Naive thymus-derived CD8-positive, alpha-beta T cell (primary cell): ENCODE data around the gene CCL21. TPM values are rescaled to one million over a fixed set of nuclear protein-coding genes. Genes with fewer than 3 reads are reported as not detected.
A peak's percentile ranks its signal among the peaks of the same experiment; 100 is the strongest.

Source experiments
- ATAC-seq, 2 donors: fragments of 150-1000 bp; cut with Tn5 transposase in 1 of 2; sonication (Bioruptor Pico), chemical (Tn5 transposase) in 1 of 2; 1 replicate in 1 of 2; 2 replicates in 1 of 2; pipeline ENCODE4 v1.10.0; 2021; ENCODE audit warnings: mild to moderate bottlenecking in 2 of 2, moderate library complexity in 2 of 2
- POLR2A ChIA-PET: fragments of 350-600 bp; sonication (Branson Sonifier 250); formaldehyde crosslinking; loops from one replicate; lab custom pipeline; 2021; ENCODE audit warnings: antibody characterized with exemption; lab: Charles Lee
- DNase-seq, 10 donors: peaks; one replicate each; pipeline versions ENCODE4 v3.0.0 to v3.0.0-alpha.2; 2020 to 2022
- H3K27ac Mint-ChIP-seq, 10 donors: one replicate each; pipeline ENCODE4 v1.8.0; 2020 to 2022; ENCODE audit warnings: mild to moderate bottlenecking in 10 of 10, mixed read lengths in 10 of 10, moderate library complexity in 4 of 10, inconsistent platforms in 1 of 10
- H3K27me3 Mint-ChIP-seq, 5 donors: one replicate each; pipeline ENCODE4 v1.8.0; 2021 to 2022; ENCODE audit warnings: mixed read lengths in 5 of 5
- H3K36me3 Mint-ChIP-seq, 3 donors: one replicate each; pipeline ENCODE4 v1.8.0; 2020 to 2022; ENCODE audit warnings: mixed read lengths in 3 of 3, mild to moderate bottlenecking in 2 of 3, inconsistent platforms in 1 of 3
- H3K4me1 Mint-ChIP-seq, 4 donors: one replicate each; pipeline ENCODE4 v1.8.0; 2021 to 2022; ENCODE audit warnings: mixed read lengths in 4 of 4
- H3K4me3 Mint-ChIP-seq, 10 donors: one replicate each; pipeline ENCODE4 v1.8.0; 2020 to 2022; ENCODE audit warnings: mild to moderate bottlenecking in 10 of 10, mixed read lengths in 10 of 10, moderate library complexity in 6 of 10, inconsistent platforms in 1 of 10
- H3K9me3 Mint-ChIP-seq, 9 donors: one replicate each; pipeline ENCODE4 v1.8.0; 2020 to 2022; ENCODE audit warnings: mixed read lengths in 9 of 9, mild to moderate bottlenecking in 3 of 9, inconsistent platforms in 1 of 9, moderate library complexity in 1 of 9
- polyA plus RNA-seq, 3 donors: library from polyadenylated mRNA; unstranded; fragments of 300-500 nt; fragmentation: Illumina TruSeq; gene quantifications; one replicate each; pipeline ENCODE4 v1.2.3, GENCODE V29; 2021
- total RNA-seq, 8 experiments: library from RNA in 2 of 8; stranded (reverse) in 2 of 8; gene quantifications; one replicate each; pipeline ENCODE4 v1.2.3 and lab custom pipeline; 2021 to 2026

CCL21 gene
- total and polyA plus RNA-seq, 5 experiments from 2014 or later: not detected

GRCh38 chr9:34701023-34701768, 8.7 kb downstream of the CCL21 start:
- POLR2A ChIA-PET: interaction anchor here (2.2 kb wide), 1 partner anchor 36 kb away, joined by 6 read pairs; no protein-coding TSS in a partner anchor
- DNase-seq: peak; percentile 53 to 84 (median 76)
- no peaks in the 10 kb centered on the region for H3K36me3 Mint-ChIP-seq
- peak overlapping the region in 1 of 10 donors; percentile 52 for H3K27ac Mint-ChIP-seq
- ATAC-seq: peak; percentile 87 to 88
- peak overlapping the region; percentile 50 to 88 (median 65) for H3K4me3 Mint-ChIP-seq
- peaks cover 0 to 14% (median 5%) of the 10 kb centered on the region in 5 donors for H3K27me3 Mint-ChIP-seq
- no peaks in the 10 kb centered on the region for H3K9me3 Mint-ChIP-seq
- H3K4me1 Mint-ChIP-seq: peaks cover 4 to 9% (median 5%) of the 10 kb centered on the region in 4 donors

- Mint-ChIP-seq H3K36me3 (no peaks in the 10 kb centered on the region), H3K27ac (no peak overlapping the region), H3K4me3 (no peak overlapping the region), H3K27me3 (peaks cover 0 to 5% (median 2%) of the 10 kb centered on the region in 5 donors), H3K4me1 (no peaks in the 10 kb centered on the region), H3K9me3 (no peaks in the 10 kb centered on the region)
- no peak for ATAC-seq
- no peak for DNase-seq
- POLR2A ChIA-PET: interaction anchor here (0.7 kb wide), 1 partner anchor 53 kb away, joined by 3 read pairs; no protein-coding TSS in a partner anchor
Observed at GRCh38 chr9:34694811-34695210, 15.1 kb downstream of the CCL21 start.

DNA sequence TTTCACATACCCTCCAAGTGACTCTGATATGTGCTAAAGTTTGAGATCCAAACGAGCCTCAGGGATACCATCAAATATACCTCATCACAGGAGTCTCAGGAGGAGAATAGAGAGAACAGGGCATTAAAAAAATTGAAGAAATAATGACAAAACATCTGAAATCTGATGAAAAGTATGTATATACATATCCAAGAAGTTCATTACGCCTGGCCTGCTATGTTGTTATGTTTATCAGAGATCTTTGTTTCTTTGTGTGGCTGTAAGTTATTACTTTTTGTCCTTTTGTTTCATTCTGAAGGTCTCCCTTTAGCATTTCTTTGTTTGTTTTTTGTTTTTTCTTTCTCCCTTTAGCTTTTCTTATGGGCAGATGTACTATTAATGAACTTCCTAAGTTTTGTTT, 16.4 kb downstream of the CCL21 start:
- no peaks in the 10 kb centered on the region for H3K4me1 Mint-ChIP-seq
- H3K36me3 Mint-ChIP-seq: no peaks in the 10 kb centered on the region
- ATAC-seq (no peak), DNase-seq (no peak)
- POLR2A ChIA-PET: interaction anchor here (0.6 kb wide), 1 partner anchor 60 kb away, joined by 3 read pairs; no protein-coding TSS in a partner anchor
- H3K4me3 Mint-ChIP-seq: no peak overlapping the region
- H3K27me3 Mint-ChIP-seq: peaks cover 0 to 5% (median 2%) of the 10 kb centered on the region in 5 donors
- no peak overlapping the region for H3K27ac Mint-ChIP-seq
- no peaks in the 10 kb centered on the region for H3K9me3 Mint-ChIP-seq

- Mint-ChIP-seq H3K4me3 (no peak overlapping the region), H3K36me3 (no peaks in the 10 kb centered on the region), H3K9me3 (no peaks in the 10 kb centered on the region), H3K27me3 (peaks cover 0 to 5% (median 2%) of the 10 kb centered on the region in 5 donors), H3K27ac (no peak overlapping the region), H3K4me1 (no peaks in the 10 kb centered on the region)
- DNase-seq: no peak
- no peak for ATAC-seq
- POLR2A ChIA-PET: no interaction called here
Observed at GRCh38 chr9:34691936-34692315, 18.0 kb downstream of the CCL21 start.

- H3K36me3 Mint-ChIP-seq: no peaks in the 10 kb centered on the region
- no peaks in the 10 kb centered on the region for H3K4me1 Mint-ChIP-seq
- H3K27me3 Mint-ChIP-seq: peaks cover 0 to 5% (median 2%) of the 10 kb centered on the region in 5 donors
- DNase-seq (no peak), ATAC-seq (no peak)
- H3K9me3 Mint-ChIP-seq: no peaks in the 10 kb centered on the region
- POLR2A ChIA-PET: no interaction called here
- peak within 1 kb of the TSS in 1 of 10 donors; percentile 55 for H3K27ac Mint-ChIP-seq
- H3K4me3 Mint-ChIP-seq: no peak within 1 kb of the TSS
Observed at GRCh38 chr9:34690983-34691935, 18.7 kb downstream of the CCL21 start, which contains the start of gene CCL19. Gene CCL19 (minus strand): TSS chr9:34691276. CDS start chr9:34691139, 137 bp downstream.

DNA sequence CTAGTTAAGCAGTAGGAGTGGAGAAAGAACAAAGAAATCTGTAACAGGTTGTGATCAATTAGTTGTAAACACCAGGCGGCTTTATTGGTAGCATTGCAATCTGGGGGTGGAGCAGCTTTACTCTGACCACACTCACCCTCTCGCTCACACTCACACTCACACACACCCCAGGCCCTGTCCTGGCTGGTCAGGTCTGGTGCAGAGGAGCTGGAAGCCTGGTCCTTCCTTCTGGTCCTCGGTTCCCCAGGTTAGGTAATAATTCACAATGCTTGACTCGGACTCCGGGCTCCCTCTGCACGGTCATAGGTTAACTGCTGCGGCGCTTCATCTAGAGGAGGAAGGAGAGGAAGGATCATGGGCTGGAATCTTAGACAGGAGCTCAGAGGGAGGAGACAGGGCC, 20.4 kb downstream of the CCL21 start:
- no peaks in the 10 kb centered on the region for H3K4me1 Mint-ChIP-seq
- no peak overlapping the region for H3K4me3 Mint-ChIP-seq
- peaks cover 0 to 2% (median 0%) of the 10 kb centered on the region in 5 donors for H3K27me3 Mint-ChIP-seq
- DNase-seq (no peak), ATAC-seq (no peak)
- H3K9me3 Mint-ChIP-seq: no peaks in the 10 kb centered on the region
- POLR2A ChIA-PET: no interaction called here
- H3K36me3 Mint-ChIP-seq: no peaks in the 10 kb centered on the region
- no peak overlapping the region for H3K27ac Mint-ChIP-seq

DNA sequence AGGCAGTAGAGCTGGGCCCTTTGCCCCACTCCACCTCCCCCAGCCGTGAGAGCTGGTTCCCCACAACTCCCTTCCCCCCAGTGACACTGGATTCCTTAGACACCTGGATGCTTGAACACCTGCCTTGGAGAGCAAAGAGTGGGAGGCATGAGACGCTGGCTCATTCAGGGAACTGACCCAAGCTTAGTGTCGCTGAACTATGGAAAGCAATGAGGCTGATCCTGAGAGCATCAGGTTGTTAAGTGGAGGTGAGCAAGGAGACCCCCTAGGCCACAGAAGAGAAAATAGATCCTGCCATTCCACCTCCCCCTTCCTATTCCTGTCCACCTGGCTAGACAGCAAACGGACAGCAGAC, 20.8 kb downstream of the CCL21 start:
- Mint-ChIP-seq H3K36me3 (no peaks in the 10 kb centered on the region), H3K27ac (no peak overlapping the region), H3K27me3 (peaks cover 0 to 2% (median 0%) of the 10 kb centered on the region in 5 donors), H3K4me3 (no peak overlapping the region), H3K4me1 (no peaks in the 10 kb centered on the region), H3K9me3 (no peaks in the 10 kb centered on the region)
- ATAC-seq (no peak), DNase-seq (no peak)
- POLR2A ChIA-PET: no interaction called here

- DNase-seq (no peak), ATAC-seq (no peak)
- POLR2A ChIA-PET: no interaction called here
- H3K27me3 Mint-ChIP-seq: peaks cover 0 to 2% (median 0%) of the 10 kb centered on the region in 5 donors
- H3K27ac Mint-ChIP-seq: peak overlapping the region in 1 of 10 donors; percentile 46
- no peaks in the 10 kb centered on the region for H3K36me3 Mint-ChIP-seq
- H3K9me3 Mint-ChIP-seq: no peaks in the 10 kb centered on the region
- no peaks in the 10 kb centered on the region for H3K4me1 Mint-ChIP-seq
- no peak overlapping the region for H3K4me3 Mint-ChIP-seq
Observed at GRCh38 chr9:34688329-34689115, 21.4 kb downstream of the CCL21 start.

DNA sequence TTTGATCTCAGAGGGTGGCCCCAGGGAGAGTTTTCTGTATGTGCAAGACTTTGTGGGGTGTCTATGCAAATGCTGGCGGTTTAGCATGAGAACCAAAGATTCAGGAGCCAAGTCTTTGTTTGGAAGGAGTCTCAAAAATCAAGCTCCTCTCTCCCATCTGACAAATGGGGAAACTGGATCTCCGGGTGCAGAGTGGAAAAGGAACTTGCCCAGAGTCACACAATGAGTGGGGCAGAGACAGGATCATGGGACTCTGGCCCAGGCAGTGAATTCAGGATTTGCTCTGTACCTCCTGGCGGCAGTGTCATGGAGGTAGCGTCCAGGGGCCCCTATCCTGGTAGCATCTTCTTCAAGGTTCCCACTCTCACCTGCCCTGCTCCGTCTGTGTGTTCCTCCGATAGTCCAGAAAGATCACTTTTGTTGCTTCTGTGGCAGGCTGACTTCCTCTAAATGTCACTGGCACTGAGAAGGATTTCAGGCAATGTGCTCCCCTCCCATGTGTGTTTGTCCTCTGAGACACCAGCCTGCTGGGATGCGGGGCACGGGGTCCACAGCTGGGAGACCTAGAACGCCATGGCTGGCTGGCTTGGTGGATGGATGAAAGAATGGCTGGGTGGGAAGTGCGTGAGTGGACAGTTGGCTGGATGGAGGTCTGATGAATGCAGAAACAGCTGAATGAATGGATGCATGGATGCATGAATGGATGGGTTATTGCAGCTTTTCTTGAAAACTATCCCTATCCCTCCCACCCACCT, 22.5 kb downstream of the CCL21 start:
- ATAC-seq: no peak
- no peaks in the 10 kb centered on the region for H3K9me3 Mint-ChIP-seq
- H3K4me1 Mint-ChIP-seq: no peaks in the 10 kb centered on the region
- H3K27me3 Mint-ChIP-seq: peaks cover 0 to 2% (median 0%) of the 10 kb centered on the region in 5 donors
- H3K27ac Mint-ChIP-seq: no peak overlapping the region
- H3K4me3 Mint-ChIP-seq: no peak overlapping the region
- no peak for DNase-seq
- no peaks in the 10 kb centered on the region for H3K36me3 Mint-ChIP-seq
- POLR2A ChIA-PET: no interaction called here

GRCh38 chr9:34686732-34687131, 23.2 kb downstream of the CCL21 start:
- POLR2A ChIA-PET: no interaction called here
- no peak overlapping the region for H3K27ac Mint-ChIP-seq

DNA sequence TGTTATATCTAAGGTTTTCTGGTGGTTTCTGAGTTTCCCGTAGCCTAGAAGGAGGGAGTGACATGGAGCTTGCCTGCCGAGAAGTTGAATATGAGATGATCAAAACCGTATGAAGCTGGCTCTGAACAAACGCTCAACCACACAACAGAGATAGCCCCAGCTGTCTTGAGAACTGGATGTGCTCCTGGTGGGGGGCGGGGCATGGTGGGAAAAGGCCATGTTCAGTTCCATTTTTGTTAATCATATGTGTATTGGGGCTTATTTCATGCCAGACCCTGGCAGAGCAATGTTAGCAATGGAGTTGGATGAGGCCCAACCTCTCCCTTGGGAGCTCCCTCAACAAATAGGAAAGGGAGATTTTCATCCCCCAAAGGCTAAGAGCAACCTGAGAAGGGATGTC, 23.7 kb downstream of the CCL21 start:
- Mint-ChIP-seq H3K4me1 (no peaks in the 10 kb centered on the region), H3K4me3 (no peak overlapping the region), H3K36me3 (no peaks in the 10 kb centered on the region), H3K27me3 (peaks cover 0 to 2% (median 0%) of the 10 kb centered on the region in 5 donors), H3K27ac (no peak overlapping the region), H3K9me3 (no peaks in the 10 kb centered on the region)
- DNase-seq: no peak
- ATAC-seq: no peak
- POLR2A ChIA-PET: no interaction called here

More at GRCh38 chr9:34686732-34687131, 23.2 kb downstream of the CCL21 start:
- no peak for ATAC-seq
- DNase-seq: no peak
- peaks cover 0 to 2% (median 0%) of the 10 kb centered on the region in 5 donors for H3K27me3 Mint-ChIP-seq
- H3K4me3 Mint-ChIP-seq: no peak overlapping the region
- no peaks in the 10 kb centered on the region for H3K4me1 Mint-ChIP-seq
- H3K9me3 Mint-ChIP-seq: no peaks in the 10 kb centered on the region
- no peaks in the 10 kb centered on the region for H3K36me3 Mint-ChIP-seq

GRCh38 chr9:34685591-34685990, 24.3 kb downstream of the CCL21 start:
- Mint-ChIP-seq H3K27me3 (peaks cover 0 to 2% (median 0%) of the 10 kb centered on the region in 5 donors), H3K4me1 (no peaks in the 10 kb centered on the region), H3K36me3 (no peaks in the 10 kb centered on the region), H3K27ac (no peak overlapping the region), H3K4me3 (no peak overlapping the region), H3K9me3 (no peaks in the 10 kb centered on the region)
- no peak for DNase-seq
- no peak for ATAC-seq
- POLR2A ChIA-PET: no interaction called here
